ENCODE measurements around the gene DUSP2.

- no peak for TF ChIP-seq CTCF (IDR thresholded peaks at IDR 0.05; ENCODE audit: low read length)
- no peak for TF ChIP-seq EZH2 (IDR thresholded peaks at IDR 0.05; ENCODE audit: borderline replicate concordance, low read length)
Measured at GRCh38 chr2:96188821-96189526, 43.7 kb upstream of the DUSP2 start.

Data from OCI-LY1 (cell line).